ENCODE measurements around the gene PROX1. TPM values are rescaled to one million over a fixed set of nuclear protein-coding genes. Genes with fewer than 3 reads are reported as not detected.

The PROX1 gene
- total RNA-seq, 1 experiment from 2014 or later, result not detected

DNA sequence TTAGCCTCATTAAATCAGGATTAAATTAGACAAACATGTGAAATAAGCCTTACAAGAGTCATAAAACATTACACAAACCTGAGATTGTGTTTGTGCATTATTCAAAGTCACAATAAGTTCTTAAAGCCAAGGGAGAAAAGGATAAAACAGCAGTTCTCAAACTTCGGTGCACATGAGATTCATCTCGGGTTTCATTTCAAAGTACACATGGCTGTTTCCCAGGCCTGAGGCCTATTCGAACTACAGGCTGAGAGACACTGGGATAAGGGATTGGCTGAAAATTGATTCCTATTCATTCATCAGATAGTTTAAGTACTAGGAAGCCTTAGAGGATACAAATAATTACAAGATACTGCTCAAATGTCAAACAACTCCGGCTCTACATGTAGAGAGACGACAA, 35.9 kb upstream of the PROX1 start:
- Histone ChIP-seq H4K20me1 (ENCODE audit: insufficient read depth) (no peaks in the 10 kb centered on the region), H3F3A (ENCODE audit: insufficient read depth, low read depth) (no peaks in the 10 kb centered on the region), H3K27me3 (ENCODE audit: insufficient read depth, low read depth) (no peaks in the 10 kb centered on the region), H3K4me2 (no peak overlapping the region), H3K4me3 (no peak overlapping the region), H3K36me3 (ENCODE audit: low read depth) (no peaks in the 10 kb centered on the region), H2AFZ (no peak overlapping the region), H3K27ac (no peak overlapping the region), H3K9me3 (ENCODE audit: insufficient read depth, low read depth) (no peaks in the 10 kb centered on the region), H3K79me2 (ENCODE audit: low read depth) (no peaks in the 10 kb centered on the region), H3K4me1 (replicated peaks; ENCODE audit: insufficient read depth) (no peaks in the 10 kb centered on the region), H3K9me2 (ENCODE audit: insufficient read depth) (0 out of 2 replicates have a peak, but pooled peaks cover 8% of the 10 kb centered on the region)
- no peak for DNase-seq
- BruUV-seq (replicated peaks), result no TSS peak
- TF ChIP-seq, protein P1, sequence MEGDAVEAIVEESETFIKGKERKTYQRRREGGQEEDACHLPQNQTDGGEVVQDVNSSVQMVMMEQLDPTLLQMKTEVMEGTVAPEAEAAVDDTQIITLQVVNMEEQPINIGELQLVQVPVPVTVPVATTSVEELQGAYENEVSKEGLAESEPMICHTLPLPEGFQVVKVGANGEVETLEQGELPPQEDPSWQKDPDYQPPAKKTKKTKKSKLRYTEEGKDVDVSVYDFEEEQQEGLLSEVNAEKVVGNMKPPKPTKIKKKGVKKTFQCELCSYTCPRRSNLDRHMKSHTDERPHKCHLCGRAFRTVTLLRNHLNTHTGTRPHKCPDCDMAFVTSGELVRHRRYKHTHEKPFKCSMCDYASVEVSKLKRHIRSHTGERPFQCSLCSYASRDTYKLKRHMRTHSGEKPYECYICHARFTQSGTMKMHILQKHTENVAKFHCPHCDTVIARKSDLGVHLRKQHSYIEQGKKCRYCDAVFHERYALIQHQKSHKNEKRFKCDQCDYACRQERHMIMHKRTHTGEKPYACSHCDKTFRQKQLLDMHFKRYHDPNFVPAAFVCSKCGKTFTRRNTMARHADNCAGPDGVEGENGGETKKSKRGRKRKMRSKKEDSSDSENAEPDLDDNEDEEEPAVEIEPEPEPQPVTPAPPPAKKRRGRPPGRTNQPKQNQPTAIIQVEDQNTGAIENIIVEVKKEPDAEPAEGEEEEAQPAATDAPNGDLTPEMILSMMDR (conservative IDR thresholded peaks at IDR 0.05), result no peak
- no peak for TF ChIP-seq EZH2 (IDR thresholded peaks at IDR 0.05; ENCODE audit: low read depth)
- intact Hi-C loops (cut with micrococcal nuclease; ENCODE audit: unreplicated experiment), result no loop called here
- POLR2A ChIA-PET (ENCODE audit: unreplicated experiment), result no interaction called here
- CTCF ChIA-PET, result no interaction called here

GRCh38 chr1:213953806-213954205, 34.0 kb upstream of the PROX1 start:
- Histone ChIP-seq H3K4me3 (no peak overlapping the region), H3K4me2 (no peak overlapping the region), H3K9me3 (ENCODE audit: insufficient read depth, low read depth) (no peaks in the 10 kb centered on the region), H4K20me1 (ENCODE audit: insufficient read depth) (no peaks in the 10 kb centered on the region), H3K9me2 (ENCODE audit: insufficient read depth) (0 out of 2 replicates have a peak, but pooled peaks cover 8% of the 10 kb centered on the region), H3K36me3 (ENCODE audit: low read depth) (no peaks in the 10 kb centered on the region), H3K27ac (no peak overlapping the region), H3F3A (ENCODE audit: insufficient read depth, low read depth) (no peaks in the 10 kb centered on the region), H3K4me1 (replicated peaks; ENCODE audit: insufficient read depth) (no peaks in the 10 kb centered on the region), H3K27me3 (ENCODE audit: insufficient read depth, low read depth) (no peaks in the 10 kb centered on the region), H2AFZ (no peak overlapping the region), H3K79me2 (ENCODE audit: low read depth) (no peaks in the 10 kb centered on the region)
- TF ChIP-seq, protein P1 (conservative IDR thresholded peaks at IDR 0.05), result no peak
- TF ChIP-seq EZH2 (IDR thresholded peaks at IDR 0.05; ENCODE audit: low read depth), result no peak
- no TSS peak for BruUV-seq (replicated peaks)
- DNase-seq, result no peak
- POLR2A ChIA-PET (ENCODE audit: unreplicated experiment), result no interaction called here
- intact Hi-C loops (cut with micrococcal nuclease; ENCODE audit: unreplicated experiment), result no loop called here
- CTCF ChIA-PET, result no interaction called here

- H4K20me1 ChIP-seq (ENCODE audit: insufficient read depth), result no peaks in the 10 kb centered on the region
- no peak overlapping the region for H3K4me2 ChIP-seq
- CTCF ChIA-PET, result no interaction called here
- no peak overlapping the region for H2AFZ ChIP-seq
- no peaks in the 10 kb centered on the region for H3F3A ChIP-seq (ENCODE audit: insufficient read depth, low read depth)
- DNase-seq, result no peak
- H3K27ac ChIP-seq, result no peak overlapping the region
- H3K4me3 ChIP-seq, result no peak overlapping the region
- TF ChIP-seq EZH2 (IDR thresholded peaks at IDR 0.05; ENCODE audit: low read depth), result no peak
- TF ChIP-seq, protein P1 (conservative IDR thresholded peaks at IDR 0.05), result no peak
- H3K9me3 ChIP-seq (ENCODE audit: insufficient read depth, low read depth), result no peaks in the 10 kb centered on the region
- 0 out of 2 replicates have a peak, but pooled peaks cover 14% of the 10 kb centered on the region for H3K9me2 ChIP-seq (ENCODE audit: insufficient read depth)
- H3K4me1 ChIP-seq (replicated peaks; ENCODE audit: insufficient read depth), result no peaks in the 10 kb centered on the region
- no peaks in the 10 kb centered on the region for H3K36me3 ChIP-seq (ENCODE audit: low read depth)
- BruUV-seq (replicated peaks), result no TSS peak
- intact Hi-C loops (cut with micrococcal nuclease; ENCODE audit: unreplicated experiment), result no loop called here
- no peaks in the 10 kb centered on the region for H3K79me2 ChIP-seq (ENCODE audit: low read depth)
- POLR2A ChIA-PET (ENCODE audit: unreplicated experiment), result no interaction called here
- H3K27me3 ChIP-seq (ENCODE audit: insufficient read depth, low read depth), result no peaks in the 10 kb centered on the region
Measured at GRCh38 chr1:213956295-213956770, 31.4 kb upstream of the PROX1 start.
